HTERT RPE-1 (cell line): ENCODE results near the gene SEMA5A.

ENCODE experiments used
- in situ Hi-C: fragments of 300-500 bp; cut with MboI; formaldehyde crosslinking; loops from 4 replicates; pipeline ENCODE4 v1.14.3; 2020; ENCODE audit warnings: low sequenced_read_pairs

The SEMA5A gene

DNA sequence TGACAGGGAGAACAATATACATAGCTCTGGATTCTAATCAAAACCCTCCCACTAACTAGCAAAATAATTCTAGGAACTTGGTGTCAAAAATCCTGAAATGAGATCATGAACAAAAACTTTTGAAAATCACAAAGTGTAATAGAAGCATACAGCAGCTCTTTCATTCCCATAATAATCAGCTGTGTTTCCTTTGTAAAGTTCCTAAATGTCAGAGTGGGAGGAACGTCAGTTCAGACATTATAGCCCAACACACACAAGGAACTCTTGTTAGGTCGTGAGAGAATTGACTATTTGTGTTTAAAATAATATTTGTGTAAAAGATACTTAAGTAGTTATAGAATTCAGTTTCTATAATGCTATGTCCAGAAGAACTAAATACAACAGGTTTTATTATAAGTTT, 312.8 kb downstream of the SEMA5A start:
- in situ Hi-C loops = no loop called here

DNA sequence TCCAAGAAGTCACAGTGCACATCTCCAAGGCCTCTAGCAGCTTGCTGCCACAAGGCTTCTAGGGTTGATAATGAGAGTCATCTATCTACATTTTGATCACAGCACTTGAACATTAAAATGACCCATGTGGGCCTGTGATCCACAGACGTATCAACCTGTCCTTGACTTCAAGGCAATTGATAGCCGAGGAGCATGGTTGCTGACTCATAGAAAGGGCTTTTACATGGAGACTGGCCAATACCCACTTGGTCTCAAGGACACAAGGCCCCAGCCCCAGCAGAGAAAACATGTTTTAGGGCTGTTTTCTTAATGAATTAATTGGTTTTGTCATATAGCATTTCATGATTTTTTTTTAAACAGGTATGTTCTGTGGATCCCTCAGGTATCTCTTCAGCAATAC, 314.0 kb downstream of the SEMA5A start:
- in situ Hi-C loops = no loop called here

DNA sequence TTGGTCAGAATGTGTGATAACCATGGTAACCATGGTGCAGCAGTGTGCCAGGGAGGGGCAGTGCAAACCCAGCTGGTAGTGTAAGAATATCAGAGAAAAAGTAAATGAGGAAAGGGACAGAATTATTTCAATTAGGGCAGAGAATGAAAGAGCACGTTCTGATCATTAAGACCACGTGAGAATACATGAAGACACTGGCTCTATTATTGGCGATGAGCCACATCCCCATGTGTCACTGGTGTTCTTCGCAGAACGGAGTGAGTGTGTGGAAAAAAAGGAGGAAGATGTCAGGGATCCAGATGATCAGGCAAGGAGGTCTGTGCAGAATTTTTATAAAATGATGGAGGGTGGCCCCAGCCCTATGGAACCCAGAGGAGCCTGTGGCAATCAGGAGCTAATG, 315.5 kb downstream of the SEMA5A start:
- in situ Hi-C loops = no loop called here

DNA sequence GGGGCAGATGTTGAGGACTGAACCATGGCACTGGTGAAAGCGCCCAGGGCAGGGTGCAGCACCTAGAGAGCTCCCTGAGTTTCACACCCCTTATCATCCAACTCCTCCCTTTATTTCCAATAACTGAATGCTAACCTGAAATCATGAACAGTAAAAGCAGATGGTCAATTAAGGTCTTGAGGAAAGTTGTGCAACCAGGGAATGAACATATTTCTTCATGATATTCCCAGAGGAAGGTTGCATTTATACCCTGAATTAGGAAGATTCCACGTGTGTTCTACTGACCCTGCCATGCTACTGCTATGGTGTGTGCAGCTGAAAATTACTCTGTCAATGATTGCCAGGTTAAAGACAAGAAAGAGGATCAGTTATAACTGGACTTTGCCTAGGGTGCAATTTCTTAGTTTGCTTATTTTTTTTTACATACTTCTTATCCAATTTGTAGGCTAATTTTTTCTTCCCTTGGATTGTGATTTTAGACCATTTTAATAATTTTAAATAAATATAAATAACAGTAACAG, 319.8 kb downstream of the SEMA5A start:
- in situ Hi-C loops = no loop called here

DNA sequence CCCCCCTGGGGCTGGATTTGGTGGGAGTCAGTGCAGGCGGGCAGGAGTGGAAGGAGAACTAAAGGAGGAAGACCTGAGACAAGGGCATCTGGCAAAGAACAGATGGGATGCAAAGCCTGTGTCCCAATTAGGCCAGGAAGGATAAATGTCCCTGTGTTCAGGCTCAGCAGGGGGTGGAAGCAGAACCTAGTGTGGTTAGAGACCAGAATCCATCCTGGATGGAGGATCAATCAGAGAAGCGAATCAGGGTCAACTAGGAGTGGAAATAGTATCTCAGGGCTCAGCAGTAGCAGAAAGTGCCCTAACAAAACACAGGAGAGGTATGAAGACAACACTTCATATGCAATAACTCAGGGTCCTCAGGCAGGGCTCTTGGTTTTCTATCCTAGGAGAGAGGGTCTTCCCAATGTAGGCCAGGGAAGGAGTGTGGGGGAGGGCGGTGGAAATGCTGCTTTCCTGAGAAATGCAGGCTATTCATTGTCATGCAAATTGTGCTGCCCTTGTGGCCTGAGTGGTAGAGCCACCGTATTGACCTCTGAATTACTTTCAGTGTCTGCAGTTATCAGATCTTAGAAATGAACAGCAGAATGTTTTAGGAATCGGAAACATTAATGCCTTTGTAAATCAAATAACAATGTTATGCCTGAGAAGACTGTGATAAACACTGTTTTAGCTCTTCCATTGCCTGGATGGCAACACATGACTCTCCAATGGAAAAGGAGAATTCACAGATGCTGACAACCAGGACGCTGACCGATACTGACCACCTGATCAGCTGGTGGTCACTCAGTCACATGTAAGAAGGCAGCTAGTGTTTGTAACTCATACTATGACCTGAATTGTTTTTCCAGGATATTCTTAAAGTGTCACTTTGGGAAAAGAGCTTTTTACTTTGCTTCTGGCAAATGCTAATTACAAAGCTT, 323.6 kb downstream of the SEMA5A start:
- in situ Hi-C loops = no loop called here

DNA sequence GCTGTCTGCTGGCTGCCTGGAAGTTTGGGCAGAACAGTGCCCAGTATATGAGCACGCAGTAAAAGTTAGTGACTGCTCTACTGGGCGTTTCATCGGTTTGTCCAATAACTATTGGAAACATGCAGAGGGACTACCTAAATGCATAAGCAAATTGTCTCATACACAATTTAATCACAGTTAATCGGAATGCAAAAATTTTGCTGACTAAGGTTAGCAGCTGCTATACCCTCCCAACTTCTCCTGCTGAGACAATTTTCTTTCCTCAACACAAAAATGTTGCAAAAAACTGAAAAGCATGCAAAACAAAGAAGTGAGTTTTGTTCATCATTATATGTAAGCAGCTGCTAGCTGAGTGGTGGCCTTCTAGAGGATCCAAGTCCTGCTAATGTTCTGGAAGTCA, 327.5 kb downstream of the SEMA5A start:
- in situ Hi-C loops = no loop called here

DNA sequence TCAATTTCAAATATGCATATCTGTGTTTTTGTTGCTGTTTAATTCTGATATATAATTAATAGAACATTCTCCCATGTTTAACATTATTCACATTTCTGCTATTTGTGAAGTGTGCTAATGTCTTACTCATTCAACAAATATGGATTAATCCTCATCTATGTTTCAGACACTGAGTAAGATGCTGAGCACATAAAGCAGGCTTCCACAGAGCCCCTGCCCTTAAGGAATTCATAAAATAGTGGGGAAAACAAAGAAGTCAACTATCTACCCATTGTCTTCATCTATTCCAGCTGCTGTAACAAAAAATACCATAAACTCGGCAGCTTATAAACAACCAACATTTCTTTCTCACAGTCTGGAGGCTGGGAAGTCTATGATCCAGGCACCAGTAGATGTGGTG, 333.3 kb downstream of the SEMA5A start:
- in situ Hi-C loops = no loop called here

DNA sequence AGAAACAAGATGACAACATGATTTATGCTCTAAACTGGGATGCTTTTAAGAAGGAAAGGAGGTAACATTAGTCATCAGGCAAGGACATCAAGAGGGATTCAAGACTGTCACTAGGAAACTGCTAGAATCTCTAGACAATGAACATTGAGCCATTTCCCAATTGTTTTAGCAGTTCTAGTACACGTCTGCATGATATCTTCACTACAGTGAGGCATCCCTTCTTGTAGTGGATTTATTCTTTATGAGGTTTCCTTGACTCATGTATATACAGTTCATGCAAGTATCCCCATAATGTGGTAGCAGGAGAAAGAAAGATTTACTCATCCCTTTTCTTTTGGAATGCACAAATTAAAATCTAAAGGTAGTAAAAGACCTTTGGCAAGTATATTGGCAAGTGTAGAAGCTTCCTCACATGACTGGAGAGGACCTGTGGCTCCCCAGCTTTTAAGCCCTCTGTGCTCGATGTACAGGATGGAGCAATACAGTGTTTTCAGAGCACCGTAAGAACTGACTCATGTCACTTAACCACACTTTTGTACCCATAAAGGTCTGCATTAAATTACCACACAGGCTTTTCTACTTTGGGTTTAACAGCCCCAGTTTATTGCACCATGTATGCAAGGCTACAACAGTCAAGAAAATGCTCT, 335.9 kb downstream of the SEMA5A start:
- in situ Hi-C loops = no loop called here

DNA sequence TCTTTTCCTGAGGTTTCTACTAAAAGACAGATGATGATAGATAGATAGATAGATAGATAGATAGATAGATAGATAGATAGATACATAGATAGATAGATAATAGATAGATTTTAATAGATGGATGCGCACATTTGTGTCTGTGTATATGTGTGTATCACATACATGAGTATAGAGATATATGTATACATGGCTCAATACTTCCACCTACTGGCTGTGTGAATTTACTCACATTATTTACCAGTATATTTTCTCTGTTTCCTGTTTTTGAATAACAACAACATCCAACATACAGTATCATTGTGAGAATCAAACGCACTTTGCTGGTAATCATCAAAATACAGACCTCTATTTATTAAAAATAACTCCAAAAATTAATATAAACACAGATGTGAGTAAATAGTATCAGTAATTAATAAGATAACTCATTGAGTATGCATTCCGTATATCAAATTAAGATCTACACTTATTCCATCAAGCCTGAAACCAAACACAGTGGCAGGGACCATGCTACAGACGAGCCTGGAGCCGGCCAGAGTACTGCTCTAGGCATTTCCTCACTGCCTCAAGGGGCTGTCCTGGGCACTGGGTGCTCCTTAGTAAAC, 338.0 kb downstream of the SEMA5A start:
- in situ Hi-C loops = no loop called here

DNA sequence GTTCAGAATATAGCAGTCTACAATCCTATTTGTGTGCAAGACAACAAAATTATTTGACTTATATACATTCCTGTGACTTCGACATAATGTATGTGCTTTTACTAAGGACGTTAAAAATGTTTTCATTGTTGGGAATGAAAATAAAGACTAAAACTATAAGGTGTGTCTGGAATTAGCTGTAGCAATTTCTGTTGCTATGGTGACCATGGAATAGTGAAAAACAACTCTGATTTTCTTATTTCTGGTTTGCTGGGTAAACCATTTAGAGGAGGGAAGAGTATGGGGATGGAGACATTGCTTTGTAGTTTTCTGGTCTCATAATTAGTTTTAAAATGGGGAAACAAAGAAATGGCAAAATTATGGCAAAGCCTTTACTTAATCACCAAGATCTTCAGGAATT, 343.2 kb downstream of the SEMA5A start:
- in situ Hi-C loops = no loop called here

DNA sequence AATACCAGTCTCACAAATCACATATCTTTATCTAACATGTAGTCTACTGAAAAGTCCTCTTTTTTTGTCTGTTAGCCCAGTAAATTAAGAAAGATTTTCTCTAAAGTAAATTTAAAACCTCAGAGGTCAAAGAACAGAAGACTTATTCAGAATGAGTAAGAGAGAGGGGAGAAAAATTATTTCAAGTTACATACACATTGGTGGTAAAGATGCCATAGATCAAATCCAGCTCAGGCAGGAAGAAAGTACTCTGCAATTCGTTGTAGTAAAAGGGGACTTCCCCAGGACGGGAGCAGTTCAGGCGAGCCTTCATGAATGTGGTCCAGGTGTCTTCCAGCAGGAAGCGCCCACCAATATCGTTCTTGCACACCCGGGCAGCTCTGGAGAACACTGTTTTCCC, 344.1 kb downstream of the SEMA5A start:
- in situ Hi-C loops = no loop called here

DNA sequence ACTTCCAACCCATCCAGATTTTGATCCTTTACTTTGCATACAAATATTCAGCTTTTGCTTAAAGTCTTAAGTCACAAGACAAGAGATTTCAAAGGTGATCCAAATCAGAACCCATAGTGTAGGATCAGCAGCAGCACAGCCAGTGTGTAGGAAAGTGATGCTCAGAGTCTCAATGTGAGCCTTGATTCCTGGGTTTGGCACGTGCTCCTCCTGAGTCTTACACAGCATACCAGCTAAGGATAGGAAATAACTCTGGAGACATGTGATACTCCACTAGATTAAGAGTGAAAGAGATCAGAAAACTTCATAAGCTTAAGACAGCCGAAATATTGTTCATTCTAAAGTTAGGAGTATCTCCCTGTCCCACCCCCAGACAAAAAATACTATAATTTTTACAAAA, 344.9 kb downstream of the SEMA5A start:
- in situ Hi-C loops = no loop called here

DNA sequence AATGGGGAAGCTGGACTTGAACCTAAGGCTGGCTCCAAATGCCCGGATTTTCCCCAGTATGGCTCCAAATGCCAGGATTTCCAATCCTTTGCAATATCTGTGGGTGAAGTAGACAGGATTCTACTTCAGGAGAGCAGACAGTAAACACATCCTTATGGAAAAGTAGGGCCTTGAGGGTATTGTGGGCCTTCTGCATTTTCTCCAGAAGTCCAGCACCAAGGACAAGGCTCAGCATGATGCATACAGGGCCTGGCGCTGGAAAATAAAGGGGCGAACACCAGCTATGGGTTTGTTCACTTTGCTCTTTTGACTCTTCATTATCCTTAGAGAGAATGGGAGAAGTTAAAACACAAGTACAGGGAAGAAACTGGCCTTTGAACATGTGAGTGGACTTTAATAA, 347.5 kb downstream of the SEMA5A start:
- in situ Hi-C loops = no loop called here

DNA sequence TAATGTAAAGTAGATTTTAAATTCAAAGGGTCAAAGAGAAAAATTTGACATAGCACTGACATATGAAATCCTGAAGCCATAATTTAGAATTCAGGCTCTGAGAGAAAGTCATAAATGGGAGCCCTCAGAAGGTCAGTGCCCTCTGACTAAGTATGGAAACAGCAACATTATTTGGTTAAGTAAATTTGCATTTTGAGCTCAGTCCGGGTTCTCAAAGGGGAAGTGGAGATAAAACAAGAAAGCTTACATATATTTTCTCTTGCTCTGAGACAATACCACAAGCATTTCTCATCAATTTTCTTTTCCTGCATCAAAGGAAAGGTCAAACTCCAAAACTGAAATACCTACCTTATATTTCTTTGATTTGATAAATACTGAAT, 348.0 kb downstream of the SEMA5A start:
- in situ Hi-C loops = no loop called here

DNA sequence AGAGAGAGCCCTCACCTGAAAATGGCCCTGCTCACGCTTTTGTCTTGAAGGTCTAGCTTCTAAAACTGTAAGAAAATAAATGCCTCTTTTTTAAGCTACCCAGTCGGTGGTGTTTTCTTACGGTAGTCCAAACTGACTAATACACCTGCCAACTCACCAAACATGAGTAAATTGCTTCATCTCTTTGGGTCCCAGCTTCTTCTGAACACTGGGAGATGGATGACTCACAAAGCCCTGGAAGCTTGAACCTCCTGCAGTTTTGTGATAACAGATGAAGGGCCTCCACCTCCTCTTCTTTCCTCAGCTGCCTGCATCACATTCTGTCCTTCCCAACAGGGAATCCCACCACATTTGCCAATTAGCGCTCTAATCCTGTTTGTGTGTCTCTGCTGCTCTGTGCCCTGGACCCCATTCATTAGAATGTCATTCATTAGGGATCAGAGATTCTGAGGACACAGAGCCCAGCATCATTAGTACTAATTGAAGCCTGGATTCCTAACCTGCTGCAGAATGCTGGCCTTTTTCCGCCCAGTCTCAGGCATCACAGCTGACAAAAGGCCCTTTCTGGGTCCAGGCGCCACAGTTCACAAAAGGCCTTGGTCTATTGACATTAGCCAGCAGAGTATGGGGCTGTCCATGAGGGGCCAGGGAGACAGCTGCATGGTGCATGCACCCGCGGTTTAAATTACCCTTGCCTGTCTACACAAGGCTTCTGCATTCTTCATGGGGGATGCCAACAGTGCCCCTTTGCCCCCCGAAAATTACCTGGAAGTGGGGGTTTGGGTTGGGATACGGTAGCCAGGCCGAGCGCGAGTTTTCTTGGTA, 349.3 kb downstream of the SEMA5A start:
- in situ Hi-C loops = no loop called here

DNA sequence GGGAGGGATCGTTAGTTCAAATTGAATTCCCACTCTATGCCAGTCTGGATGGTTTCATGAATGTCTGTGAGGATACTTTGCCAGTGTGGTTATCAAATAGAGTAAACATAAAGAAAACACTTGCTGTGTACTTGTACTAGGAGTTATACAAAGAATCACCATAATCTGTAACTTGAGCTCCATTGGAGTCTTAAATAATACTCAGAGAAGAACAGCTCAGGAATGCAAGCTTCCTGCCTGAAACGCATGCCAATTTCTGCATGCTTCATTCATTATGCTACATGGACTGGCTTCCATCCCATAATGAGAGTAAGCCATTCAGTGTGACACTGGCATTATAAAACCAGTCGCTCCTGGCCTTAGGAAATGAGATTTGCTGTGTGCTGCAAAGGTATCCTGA, 351.4 kb downstream of the SEMA5A start:
- in situ Hi-C loops = no loop called here

DNA sequence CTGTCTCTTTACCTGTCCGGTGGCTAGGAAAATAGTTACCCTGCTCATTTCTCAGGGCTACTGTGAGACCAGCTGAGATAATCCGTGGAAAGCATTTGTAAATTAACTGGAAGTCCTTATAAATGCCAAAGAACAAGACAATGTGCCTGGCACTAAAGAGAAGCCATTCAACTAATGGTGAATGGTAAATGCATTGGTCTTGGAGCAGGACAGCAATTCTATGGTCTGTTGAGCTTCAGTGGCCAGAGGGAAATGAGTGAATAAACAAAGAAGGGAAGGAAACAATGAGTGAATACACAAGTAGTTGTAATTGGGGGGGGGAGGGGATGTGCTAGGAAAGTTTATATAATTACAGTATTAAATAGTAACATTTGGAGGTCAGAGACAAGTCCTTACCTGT, 353.6 kb downstream of the SEMA5A start:
- in situ Hi-C loops = no loop called here

DNA sequence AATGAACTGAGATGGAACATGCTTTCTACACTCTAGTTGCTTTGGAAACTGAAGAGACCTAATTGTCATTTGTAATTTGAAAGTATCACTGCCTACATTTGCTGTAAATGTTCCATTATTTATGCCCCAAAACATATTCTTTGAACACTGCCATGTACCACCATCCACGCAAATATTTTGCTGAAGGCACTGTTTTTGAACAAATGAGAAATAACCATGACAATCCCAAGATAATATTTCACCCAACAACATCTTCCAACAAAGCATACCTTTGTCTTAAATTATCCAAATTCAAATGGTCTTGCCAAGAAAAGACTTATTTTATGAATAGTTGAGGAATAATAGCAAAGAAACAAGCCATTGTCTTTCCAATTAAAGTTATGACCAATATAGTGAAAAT, 356.2 kb downstream of the SEMA5A start:
- in situ Hi-C loops = no loop called here

DNA sequence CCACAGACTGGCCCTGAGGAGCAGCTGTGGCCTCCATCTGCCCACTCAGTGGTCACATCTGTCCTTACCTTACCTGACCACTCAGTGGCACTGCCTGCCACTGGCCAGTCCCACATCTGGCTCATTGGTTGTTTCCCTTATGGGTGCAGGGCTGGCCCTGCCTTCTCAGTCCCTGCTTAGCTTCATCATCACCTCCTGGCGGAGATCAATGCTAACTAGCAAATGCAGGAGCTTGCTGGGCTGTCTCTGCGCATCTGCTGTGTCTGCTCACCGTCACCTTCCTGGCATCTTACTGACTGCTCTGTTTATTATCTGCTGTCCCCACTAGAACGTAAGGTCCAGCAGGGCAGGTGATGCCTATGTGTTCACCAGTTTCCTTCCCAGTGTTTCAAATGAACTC, 356.9 kb downstream of the SEMA5A start:
- in situ Hi-C loops = no loop called here

DNA sequence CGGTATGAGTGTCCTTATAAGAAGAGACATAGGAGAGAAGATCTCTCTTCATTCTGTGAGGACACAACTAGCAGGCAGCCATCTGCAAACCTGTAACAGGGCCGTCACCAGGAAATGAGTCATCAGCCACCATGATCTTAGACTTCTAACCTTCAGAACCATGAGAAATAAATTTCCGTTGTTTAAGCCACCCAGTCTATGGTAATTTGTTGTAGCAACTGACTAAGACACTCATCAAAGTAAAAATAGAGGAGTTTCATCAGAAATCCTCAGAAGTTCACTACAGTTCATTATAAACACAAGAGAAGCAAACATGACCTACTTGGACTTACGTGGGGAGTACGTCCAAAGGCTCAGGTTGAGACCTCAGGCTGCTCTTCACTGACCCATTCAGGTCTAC, 357.7 kb downstream of the SEMA5A start:
- in situ Hi-C loops = no loop called here

DNA sequence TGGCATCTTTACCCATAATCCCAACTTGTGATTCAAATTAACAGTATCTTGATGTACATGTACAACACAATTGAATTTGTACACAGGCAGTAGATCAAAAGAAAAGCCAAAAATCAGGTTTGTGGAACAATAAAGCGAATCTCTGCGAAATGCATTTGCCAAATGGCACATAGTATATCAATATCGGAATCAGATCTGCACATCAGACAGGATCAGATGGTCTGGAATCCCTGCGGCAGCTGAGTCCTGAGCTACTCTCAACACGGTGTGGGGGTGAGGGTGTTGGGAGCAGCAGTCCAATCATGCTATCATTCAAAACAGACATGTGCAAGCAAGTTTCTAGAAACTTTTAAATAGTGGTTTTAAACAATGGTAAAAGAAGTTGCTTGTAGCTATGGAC, 358.3 kb downstream of the SEMA5A start:
- in situ Hi-C loops = no loop called here
